Suprapubic skin (tissue), 4 donors: ENCODE measurements around the gene TMEM125.

Experiments used
- CTCF ChIP-seq, 2 donors: fragments of 200-600 bp in 1 of 2; fragments of 450-650 bp in 1 of 2; sonication (generic) in 1 of 2; IDR thresholded peaks; one replicate each; pipeline ENCODE4 v1.5.1; 2016 to 2019; ENCODE audit warnings: antibody characterized with exemption in 2 of 2, mild to moderate bottlenecking in 1 of 2, moderate library complexity in 1 of 2
- EP300 ChIP-seq: sonication (generic); formaldehyde crosslinking; IDR thresholded peaks from one replicate; pipeline ENCODE4 v1.6.1; 2017; ENCODE audit warnings: antibody characterized with exemption
- POLR2A ChIP-seq, 2 donors: fragments of 450-650 bp; IDR thresholded peaks; one replicate each; pipeline ENCODE4 v1.6.1; 2017; ENCODE audit warnings: antibody characterized with exemption in 2 of 2, mild to moderate bottlenecking in 2 of 2, moderate library complexity in 2 of 2
- POLR2AphosphoS5 ChIP-seq, 3 donors: sonication (generic); formaldehyde crosslinking; IDR thresholded peaks; one replicate each; pipeline ENCODE4 v1.6.1; 2017; ENCODE audit warnings: antibody characterized with exemption in 3 of 3

GRCh38 chr1:43284546-43285110 is 14.8 kb downstream of the TMEM125 start:
- TF ChIP-seq POLR2A (IDR thresholded peaks at IDR 0.05) (no peak), CTCF (IDR thresholded peaks at IDR 0.05) (no peak), POLR2AphosphoS5 (IDR thresholded peaks at IDR 0.05) (no peak), EP300 (no peak)
